SU-DHL-6 (cell line): ENCODE results near the gene STOML1.

Experiments used
- CTCF ChIP-seq: fragments of 200-600 bp; sonication (generic); IDR thresholded peaks from one replicate; pipeline ENCODE4 v1.5.1; 2017; ENCODE audit warnings: antibody characterized with exemption, mild to moderate bottlenecking, low read length, moderate library complexity; ENCODE audit not compliant: insufficient read depth, poor library complexity, severe bottlenecking
- EZH2phosphoT487 ChIP-seq: fragments of 200-600 bp; sonication (generic), shearing (Covaris generic); conservative IDR thresholded peaks from 2 replicates; pipeline ENCODE4 v1.6.1; 2018; ENCODE audit warnings: mild to moderate bottlenecking, antibody characterized with exemption, low read length, moderate library complexity, mixed read lengths

- TF ChIP-seq CTCF (no peak), EZH2phosphoT487 (no peak)
Measured at GRCh38 chr15:73930790-73931281, 61.3 kb downstream of the STOML1 start.
